ENCODE measurements around the gene DNAL1.

The DNAL1 gene

GRCh38 chr14:73727166-73727565, 82.4 kb downstream of the DNAL1 start:
- TF ChIP-seq CTCF (IDR thresholded peaks at IDR 0.05; ENCODE audit: control extremely low read depth, extremely low read depth, low read depth, missing control alignments): no peak
- ChIA-PET POLR2A (no interaction called here), CTCF (interaction anchor here (0.8 to 9.3 kb wide), 16 partner anchors 7 to 169 kb away, joined by 3 to 135 read pairs (median 6); partner anchors contain the start of gene PTGR2)
- no peak for DNase-seq (ENCODE audit: extremely low spot score)

- DNase-seq (ENCODE audit: extremely low spot score): peak; percentile 85
- TF ChIP-seq CTCF (IDR thresholded peaks at IDR 0.05; ENCODE audit: control extremely low read depth, extremely low read depth, low read depth, missing control alignments): peak; percentile 70
- CTCF ChIA-PET: interaction anchor here (0.6 to 9.3 kb wide), 53 partner anchors 8 to 319 kb away, joined by 3 to 135 read pairs (median 4); partner anchors contain the start of genes PNMA1, PTGR2 and ZNF410
- POLR2A ChIA-PET: interaction anchor here (0.6 to 0.9 kb wide), 2 partner anchors 8 to 31 kb away, joined by 3 to 8 read pairs; a partner anchor contains a TSS
Observed at GRCh38 chr14:73728717-73729330, 84.0 kb downstream of the DNAL1 start.

GRCh38 chr14:73729556-73730265, 84.9 kb downstream of the DNAL1 start:
- POLR2A ChIA-PET: no interaction called here
- no peak for TF ChIP-seq CTCF (IDR thresholded peaks at IDR 0.05; ENCODE audit: control extremely low read depth, extremely low read depth, low read depth, missing control alignments)
- no peak for DNase-seq (ENCODE audit: extremely low spot score)
- CTCF ChIA-PET: interaction anchor here (0.7 to 9.3 kb wide), 36 partner anchors 9 to 318 kb away, joined by 3 to 135 read pairs (median 7); partner anchors contain the start of genes PTGR2 and ZNF410

GRCh38 chr14:73731111-73731510, 86.3 kb downstream of the DNAL1 start:
- no peak for TF ChIP-seq CTCF (IDR thresholded peaks at IDR 0.05; ENCODE audit: control extremely low read depth, extremely low read depth, low read depth, missing control alignments)
- DNase-seq (ENCODE audit: extremely low spot score): no peak
- POLR2A ChIA-PET: no interaction called here
- CTCF ChIA-PET: interaction anchor here (1.1 to 9.3 kb wide), 8 partner anchors 10 to 120 kb away, joined by 3 to 135 read pairs (median 26); partner anchors contain the start of gene PTGR2

GRCh38 chr14:73732006-73732405, 87.2 kb downstream of the DNAL1 start:
- DNase-seq (ENCODE audit: extremely low spot score): no peak
- CTCF ChIA-PET: interaction anchor here (0.9 to 9.3 kb wide), 7 partner anchors 11 to 120 kb away, joined by 3 to 135 read pairs (median 5); partner anchors contain the start of gene PTGR2
- POLR2A ChIA-PET: no interaction called here

More at GRCh38 chr14:73732006-73732405, 87.2 kb downstream of the DNAL1 start:
- TF ChIP-seq CTCF (IDR thresholded peaks at IDR 0.05; ENCODE audit: control extremely low read depth, extremely low read depth, low read depth, missing control alignments): no peak

Data from GM10248 (cell line).